Gastrocnemius medialis (tissue), 4 donors: ENCODE results near the gene RAD51C. TPM values are rescaled to one million over a fixed set of nuclear protein-coding genes. Genes with fewer than 3 reads are reported as not detected.

Source experiments
- ATAC-seq, 2 donors: fragments of 150-250 bp; one replicate each; pipeline ENCODE4 v1.9.1; 2016
- DNase-seq, 2 donors: peaks; one replicate each; pipeline ENCODE4 v3.0.0-alpha.2; 2019
- H3K27ac ChIP-seq, 4 donors: fragments of 200-600 bp; sonication (generic); 1 replicate in 1 of 4; 2 replicates in 3 of 4; pipeline ENCODE4 v1.5.1; 2016 to 2018; ENCODE audit warnings: mild to moderate bottlenecking in 2 of 4, moderate library complexity in 1 of 4
- H3K27me3 ChIP-seq, 3 donors: fragments of 200-600 bp; sonication (generic) in 2 of 3; 1 replicate in 1 of 3; 2 replicates in 2 of 3; pipeline versions ENCODE4 v1.5.1 to v1.6.0; 2016 to 2019; ENCODE audit warnings: mild to moderate bottlenecking in 1 of 3, moderate library complexity in 1 of 3
- H3K36me3 ChIP-seq, 2 donors: fragments of 200-600 bp; sonication (generic) in 1 of 2; one replicate each; pipeline ENCODE4 v1.5.1; 2017 to 2018
- H3K4me1 ChIP-seq, 2 donors: fragments of 200-600 bp; sonication (generic) in 1 of 2; one replicate each; pipeline ENCODE4 v1.5.1; 2016 to 2017; ENCODE audit warnings: mild to moderate bottlenecking in 2 of 2
- H3K4me3 ChIP-seq, 4 donors: fragments of 200-600 bp; sonication (generic) in 3 of 4; 1 replicate in 1 of 4; 2 replicates in 3 of 4; pipeline ENCODE4 v1.5.1; 2016 to 2019; ENCODE audit warnings: mild to moderate bottlenecking in 2 of 4
- H3K9me3 ChIP-seq, 3 donors: fragments of 200-600 bp; sonication (generic) in 2 of 3; 1 replicate in 1 of 3; 2 replicates in 2 of 3; pipeline ENCODE4 v1.5.1; 2016 to 2019
- CTCF ChIP-seq, 5 experiments: fragments of 450-650 bp in 3 of 5; fragments of 200-600 bp in 2 of 5; sonication (generic) in 2 of 5; IDR thresholded peaks in 4 of 5; conservative IDR thresholded peaks in 1 of 5; 1 replicate in 4 of 5; 2 replicates in 1 of 5; pipeline ENCODE4 v1.5.1; 2016 to 2019; ENCODE audit warnings: antibody characterized with exemption in 5 of 5, mild to moderate bottlenecking in 3 of 5, moderate library complexity in 3 of 5
- POLR2A ChIP-seq, 2 donors: fragments of 450-650 bp; IDR thresholded peaks; one replicate each; pipeline ENCODE4 v1.6.1; 2017; ENCODE audit warnings: antibody characterized with exemption in 2 of 2, mild to moderate bottlenecking in 2 of 2, moderate library complexity in 2 of 2
- in situ Hi-C, 4 donors: fragments of 200-750 bp; cut with MboI; loops; one replicate each; pipeline versions ENCODE4 v1.15.0 to v1.8.0; 2017; ENCODE audit warnings: low sequenced_read_pairs in 4 of 4
- intact Hi-C: fragments of 100-400 bp; cut with DNase I; formaldehyde crosslinking; loops from one replicate; pipeline ENCODE4 v1.15.1; 2023; ENCODE audit warnings: low total_unique reads
- total RNA-seq, 4 donors: library from RNA; depleted of rRNA; stranded (reverse); fragments of >200 nt; gene quantifications; one replicate each; pipeline versions ENCODE4 v1.1.0 to v1.2.3, GENCODE V29; 2016

The RAD51C gene
- total RNA-seq, 4 donors from 2014 or later: 6.4 to 18.7 (median 12.5) TPM

- Histone ChIP-seq H3K27me3 (peaks cover 57 to 62% (median 59%) of the 10 kb centered on the region in 3 donors), H3K36me3 (no peaks in the 10 kb centered on the region), H3K4me3 (no peak overlapping the region), H3K27ac (no peak overlapping the region), H3K4me1 (peaks cover 0 to 7% of the 10 kb centered on the region in 2 donors), H3K9me3 (no peaks in the 10 kb centered on the region)
- in situ Hi-C loops (no loop called here), intact Hi-C loops (no loop called here)
- ATAC-seq (no peak), DNase-seq (no peak)
- TF ChIP-seq CTCF (IDR thresholded peaks at IDR 0.05 in 4 of 5, conservative IDR thresholded peaks at IDR 0.05 in 1 of 5) (no peak), POLR2A (IDR thresholded peaks at IDR 0.05) (no peak)
These were observed 64.8 kb downstream of the RAD51C start for GRCh38 chr17:58757162-58757613.

- in situ Hi-C loops (no loop called here), intact Hi-C loops (no loop called here)
- TF ChIP-seq CTCF (IDR thresholded peaks at IDR 0.05 in 4 of 5, conservative IDR thresholded peaks at IDR 0.05 in 1 of 5): no peak
- TF ChIP-seq POLR2A (IDR thresholded peaks at IDR 0.05): no peak
- peaks cover 49 to 54% (median 50%) of the 10 kb centered on the region in 3 donors for H3K27me3 ChIP-seq
- no peaks in the 10 kb centered on the region for H3K9me3 ChIP-seq
- ATAC-seq (no peak), DNase-seq (no peak)
- H3K36me3 ChIP-seq: no peaks in the 10 kb centered on the region
- H3K4me3 ChIP-seq: no peak overlapping the region
- H3K4me1 ChIP-seq: peaks cover 0 to 7% of the 10 kb centered on the region in 2 donors
- H3K27ac ChIP-seq: no peak overlapping the region
These were observed 66.5 kb downstream of the RAD51C start for GRCh38 chr17:58758890-58759289.

- intact Hi-C loops (no loop called here), in situ Hi-C loops (no loop called here)
- Histone ChIP-seq H3K4me3 (no peak overlapping the region), H3K9me3 (no peaks in the 10 kb centered on the region), H3K36me3 (no peaks in the 10 kb centered on the region), H3K4me1 (peaks cover 0 to 7% of the 10 kb centered on the region in 2 donors), H3K27ac (no peak overlapping the region), H3K27me3 (peaks cover 44 to 51% (median 48%) of the 10 kb centered on the region in 3 donors)
- TF ChIP-seq POLR2A (IDR thresholded peaks at IDR 0.05): no peak
- TF ChIP-seq CTCF (IDR thresholded peaks at IDR 0.05 in 4 of 5, conservative IDR thresholded peaks at IDR 0.05 in 1 of 5): no peak
- DNase-seq: no peak
- no peak for ATAC-seq
These were observed 67.1 kb downstream of the RAD51C start for GRCh38 chr17:58759522-58759921.

GRCh38 chr17:58760248-58760647, 67.8 kb downstream of the RAD51C start:
- in situ Hi-C loops: no loop called here
- H3K4me3 ChIP-seq: no peak overlapping the region
- peaks cover 0 to 7% of the 10 kb centered on the region in 2 donors for H3K4me1 ChIP-seq
- no peak overlapping the region for H3K27ac ChIP-seq
- H3K27me3 ChIP-seq: peaks cover 38 to 46% (median 41%) of the 10 kb centered on the region in 3 donors
- intact Hi-C loops: no loop called here
- TF ChIP-seq POLR2A (IDR thresholded peaks at IDR 0.05) (no peak), CTCF (IDR thresholded peaks at IDR 0.05 in 4 of 5, conservative IDR thresholded peaks at IDR 0.05 in 1 of 5) (no peak)
- H3K9me3 ChIP-seq: no peaks in the 10 kb centered on the region
- DNase-seq (no peak), ATAC-seq (no peak)
- no peaks in the 10 kb centered on the region for H3K36me3 ChIP-seq

GRCh38 chr17:58763263-58763662, 70.9 kb downstream of the RAD51C start:
- in situ Hi-C loops (no loop called here), intact Hi-C loops (no loop called here)
- ATAC-seq: no peak
- no peak for DNase-seq
- no peaks in the 10 kb centered on the region for H3K4me1 ChIP-seq
- H3K4me3 ChIP-seq: no peak overlapping the region
- no peaks in the 10 kb centered on the region for H3K9me3 ChIP-seq
- peaks cover 15 to 17% (median 16%) of the 10 kb centered on the region in 3 donors for H3K27me3 ChIP-seq
- TF ChIP-seq POLR2A (IDR thresholded peaks at IDR 0.05) (no peak), CTCF (IDR thresholded peaks at IDR 0.05 in 4 of 5, conservative IDR thresholded peaks at IDR 0.05 in 1 of 5) (no peak)
- no peaks in the 10 kb centered on the region for H3K36me3 ChIP-seq
- H3K27ac ChIP-seq: no peak overlapping the region
